CD4-positive, alpha-beta T cell treated with Interleukin-17A for 1 hour (primary cell): ENCODE data around the gene PDPR.
"Not testable (repeated sequence)": the region's sequence is repeated elsewhere in the genome, so short reads cannot be mapped to it uniquely, and the experiment has no call there.

Experiments
- DNase-seq: peaks from one replicate; pipeline ENCODE4 v3.0.0-alpha.2; 2020

The PDPR gene

GRCh38 chr16:70166688-70167087 is 52.6 kb downstream of the PDPR start:
- not testable (repeated sequence) for DNase-seq

DNA sequence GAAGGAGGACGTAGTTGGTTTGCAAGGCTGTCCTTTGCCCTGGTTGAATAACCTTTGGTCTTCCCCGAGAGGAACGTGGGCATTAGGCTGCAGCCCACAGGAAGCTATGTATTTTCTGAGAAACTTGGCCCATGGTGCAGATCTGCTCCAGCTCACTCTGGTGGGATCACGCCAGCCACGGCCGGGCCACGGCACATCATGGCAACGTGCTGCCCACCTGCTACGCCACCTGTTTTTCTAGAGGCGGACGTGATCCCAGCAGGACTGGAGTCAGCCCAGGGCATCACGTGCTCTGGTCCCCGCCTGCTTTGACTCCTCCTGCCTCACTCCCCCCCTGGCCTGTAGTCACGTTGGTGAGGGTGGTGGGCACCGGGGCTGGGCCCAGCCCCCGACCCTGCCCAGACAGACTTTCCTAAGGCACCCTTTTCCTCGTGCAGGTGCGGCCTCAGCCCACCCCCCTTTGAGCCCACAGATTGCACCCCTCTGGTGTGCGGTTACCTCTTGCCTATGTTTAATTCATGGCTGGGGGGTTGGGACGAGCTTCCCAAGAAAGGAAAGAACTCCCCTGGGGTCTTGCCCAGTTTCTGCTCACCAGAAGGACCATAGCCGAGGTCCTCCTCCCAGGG is 59.2 kb downstream of the PDPR start, which contains the start of gene CLEC18C:
TSS of gene CLEC18C (plus strand) at position 576 of the 626 bp plus-strand sequence. CDS start 492 bp downstream, outside the sequence.
- not testable (repeated sequence) for DNase-seq

DNA sequence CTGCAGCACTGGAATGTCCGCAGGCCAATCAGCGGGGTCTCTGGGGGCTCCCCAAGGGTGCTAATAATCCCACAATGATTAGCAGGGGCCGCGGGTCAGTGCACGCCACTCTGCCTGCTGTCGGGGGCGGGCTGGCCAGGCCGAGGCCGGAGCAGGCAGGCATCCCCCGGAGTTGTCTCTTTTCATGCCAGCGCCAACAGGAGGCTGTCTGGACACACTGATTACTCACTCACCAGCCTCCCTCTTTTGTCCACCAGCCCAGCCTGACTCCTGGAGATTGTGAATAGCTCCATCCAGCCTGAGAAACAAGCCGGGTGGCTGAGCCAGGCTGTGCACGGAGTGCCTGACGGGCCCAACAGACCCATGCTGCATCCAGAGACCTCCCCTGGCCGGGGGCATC is 59.8 kb downstream of the PDPR start:
- DNase-seq = not testable (repeated sequence)

DNA sequence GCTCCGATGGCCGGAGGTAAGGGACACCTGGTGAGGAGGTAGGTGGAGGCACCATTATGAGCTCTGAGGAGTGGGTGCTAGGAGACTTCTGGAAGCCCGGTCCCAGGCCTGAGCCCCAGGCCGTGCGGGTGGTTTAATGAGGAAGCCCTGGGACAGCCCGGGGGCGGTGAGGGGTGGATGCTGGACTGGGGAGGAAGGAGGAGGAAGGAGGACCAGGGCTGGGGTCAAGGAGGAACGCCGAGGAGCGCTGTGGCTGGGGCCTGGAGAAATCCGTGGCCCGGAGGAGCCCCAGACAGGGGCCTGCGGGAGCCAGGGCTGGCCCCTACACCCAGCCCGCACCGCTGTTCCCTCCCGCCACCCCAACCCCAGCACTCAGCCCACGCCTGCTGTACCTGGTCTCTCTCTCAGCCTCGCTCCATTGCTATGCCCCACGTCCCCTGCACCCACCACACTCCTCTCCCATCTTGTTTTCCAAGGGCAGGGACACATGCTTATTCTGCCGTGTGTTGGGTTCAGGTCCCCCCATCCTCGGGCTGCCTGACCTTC is 60.3 kb downstream of the PDPR start:
- not testable (repeated sequence) for DNase-seq

- not testable (repeated sequence) for DNase-seq
These were observed 73.9 kb downstream of the PDPR start for GRCh38 chr16:70187858-70188607.

GRCh38 chr16:70188608-70188915 is 74.4 kb downstream of the PDPR start:
- not testable (repeated sequence) for DNase-seq

- DNase-seq = not testable (repeated sequence)
These were observed 76.4 kb downstream of the PDPR start for GRCh38 chr16:70190574-70190973.

DNA sequence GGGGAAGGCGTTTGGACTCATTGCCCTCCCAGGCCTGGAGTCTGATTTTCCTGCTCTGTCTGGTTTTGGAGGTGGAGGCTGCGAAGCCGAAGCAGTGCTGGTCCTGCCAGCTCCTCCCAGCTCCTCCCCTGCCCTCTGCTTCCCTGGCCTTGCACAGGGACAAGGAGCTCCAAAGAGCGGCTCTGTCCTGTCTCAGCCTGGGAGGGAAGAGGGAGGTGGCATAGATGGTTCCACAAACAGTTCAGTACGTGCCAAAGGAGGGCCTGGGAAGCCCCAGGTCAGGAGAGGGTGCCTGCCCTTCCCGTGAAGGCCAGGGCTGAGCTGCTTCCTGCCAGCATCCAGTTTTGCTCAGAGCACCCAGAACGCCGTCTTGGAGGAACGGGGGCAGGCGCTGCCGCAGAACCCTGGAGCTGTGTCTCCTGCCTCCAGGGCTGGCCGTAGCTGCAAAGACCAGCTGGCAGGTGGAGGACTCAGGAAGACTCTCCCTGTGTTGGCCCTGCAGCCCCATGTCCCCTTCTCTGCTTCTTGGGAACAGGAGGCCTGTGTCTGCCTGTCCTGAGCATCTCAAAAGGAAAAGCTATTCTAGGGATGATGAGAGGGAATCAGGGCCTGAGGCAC is 82.7 kb downstream of the PDPR start:
- not testable (repeated sequence) for DNase-seq

DNA sequence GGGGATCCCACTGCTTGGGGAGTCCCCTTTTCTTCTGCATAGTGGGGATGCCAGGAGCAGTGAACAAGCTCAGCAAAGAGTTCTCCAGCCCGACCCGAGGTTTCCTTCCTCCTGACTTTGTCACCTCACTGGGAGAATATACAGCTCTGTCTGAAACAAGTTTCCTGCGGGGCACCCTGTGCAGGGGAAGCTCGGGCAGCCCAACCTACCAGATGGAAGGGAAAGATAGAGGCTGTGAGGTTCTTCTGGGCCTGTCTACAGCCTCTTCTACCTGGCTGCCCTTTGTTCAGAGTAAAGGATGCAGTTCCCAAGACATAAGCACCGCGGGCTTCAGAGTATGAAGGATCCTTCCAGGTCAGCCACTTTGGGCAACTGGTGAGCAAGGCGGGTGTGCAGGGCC is 83.5 kb downstream of the PDPR start:
- DNase-seq = not testable (repeated sequence)

DNA sequence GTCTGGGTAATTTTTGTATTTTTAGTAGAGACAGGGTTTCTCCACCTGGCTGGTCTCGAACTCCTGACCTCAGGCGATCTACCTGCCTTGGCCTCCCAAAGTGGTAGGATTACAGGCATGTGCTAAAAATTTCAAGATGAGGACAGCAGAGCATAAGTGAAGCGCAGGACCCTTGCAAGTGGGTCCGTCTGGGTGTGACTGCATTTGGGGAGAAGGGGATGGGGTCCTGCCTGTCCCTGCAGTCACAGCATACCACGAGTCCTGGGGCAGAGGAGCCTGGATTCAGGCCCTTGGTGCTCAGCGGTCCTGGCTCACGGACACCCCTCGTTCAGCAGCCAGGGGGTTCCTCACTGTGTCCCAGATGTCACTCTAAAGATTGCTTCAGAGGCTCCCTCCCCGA is 84.1 kb downstream of the PDPR start:
- DNase-seq = not testable (repeated sequence)

GRCh38 chr16:70198666-70199065 is 84.5 kb downstream of the PDPR start:
- DNase-seq = not testable (repeated sequence)

DNA sequence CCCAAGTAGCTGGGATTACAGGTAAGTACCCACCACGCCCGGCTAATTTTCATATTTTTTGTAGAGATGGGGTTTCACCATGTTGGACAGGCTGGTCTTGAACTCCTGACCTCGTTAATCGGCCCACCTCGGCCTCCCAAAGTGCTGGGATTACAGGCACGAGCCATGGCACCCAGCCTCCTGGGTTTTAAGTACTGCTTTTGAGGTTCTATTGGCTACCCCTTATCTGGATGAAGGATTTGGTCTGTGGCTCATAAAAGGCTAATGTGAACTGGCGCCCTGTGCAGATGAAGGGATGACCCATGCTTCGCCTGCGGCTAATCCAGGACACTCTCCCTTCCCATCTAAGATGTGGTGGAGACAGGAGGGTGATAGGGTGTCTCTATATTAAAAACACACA is 85.0 kb downstream of the PDPR start:
- not testable (repeated sequence) for DNase-seq

DNA sequence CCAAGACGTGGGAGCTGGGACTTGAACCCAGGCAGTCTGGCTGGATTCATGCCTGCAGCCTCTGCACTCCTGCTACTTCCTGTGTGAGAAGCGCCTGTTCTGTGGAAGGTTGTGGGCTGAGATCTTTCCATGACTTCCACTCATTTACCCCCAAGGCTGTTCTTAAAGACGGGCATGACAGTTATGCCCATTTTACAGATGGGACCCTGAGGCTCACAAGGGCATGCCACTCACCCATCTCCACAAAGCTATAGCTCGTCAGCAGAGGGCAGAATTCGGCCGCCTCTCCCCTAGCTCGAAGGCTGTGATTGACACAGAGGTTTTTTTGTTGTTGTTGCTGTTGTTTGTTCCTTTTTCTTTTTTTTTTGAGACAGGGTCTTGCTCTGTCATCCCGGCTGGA is 85.9 kb downstream of the PDPR start:
- DNase-seq = not testable (repeated sequence)

DNA sequence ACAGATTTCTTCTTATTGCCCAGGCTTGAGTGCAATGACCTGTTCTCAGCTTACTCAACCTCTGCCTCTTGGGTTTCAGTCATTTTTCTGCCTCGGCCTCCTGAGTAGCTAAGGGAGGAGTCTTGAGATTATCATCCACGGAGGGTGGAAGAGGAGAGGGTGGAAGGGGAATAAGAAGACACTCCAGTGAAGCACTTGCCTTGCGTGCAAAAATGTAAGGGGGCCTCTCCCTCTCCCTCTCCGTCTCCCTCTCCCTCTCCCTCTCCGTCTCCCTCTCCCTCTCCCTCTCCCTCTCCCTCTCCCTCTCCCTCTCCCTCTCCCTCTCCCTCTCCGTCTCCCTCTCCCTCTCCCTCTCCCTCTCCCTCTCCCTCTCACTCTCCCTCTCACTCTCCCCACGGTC is 89.4 kb downstream of the PDPR start:
- not testable (repeated sequence) for DNase-seq

- DNase-seq = not testable (repeated sequence)
These were observed 89.9 kb downstream of the PDPR start for GRCh38 chr16:70204010-70204409.

DNA sequence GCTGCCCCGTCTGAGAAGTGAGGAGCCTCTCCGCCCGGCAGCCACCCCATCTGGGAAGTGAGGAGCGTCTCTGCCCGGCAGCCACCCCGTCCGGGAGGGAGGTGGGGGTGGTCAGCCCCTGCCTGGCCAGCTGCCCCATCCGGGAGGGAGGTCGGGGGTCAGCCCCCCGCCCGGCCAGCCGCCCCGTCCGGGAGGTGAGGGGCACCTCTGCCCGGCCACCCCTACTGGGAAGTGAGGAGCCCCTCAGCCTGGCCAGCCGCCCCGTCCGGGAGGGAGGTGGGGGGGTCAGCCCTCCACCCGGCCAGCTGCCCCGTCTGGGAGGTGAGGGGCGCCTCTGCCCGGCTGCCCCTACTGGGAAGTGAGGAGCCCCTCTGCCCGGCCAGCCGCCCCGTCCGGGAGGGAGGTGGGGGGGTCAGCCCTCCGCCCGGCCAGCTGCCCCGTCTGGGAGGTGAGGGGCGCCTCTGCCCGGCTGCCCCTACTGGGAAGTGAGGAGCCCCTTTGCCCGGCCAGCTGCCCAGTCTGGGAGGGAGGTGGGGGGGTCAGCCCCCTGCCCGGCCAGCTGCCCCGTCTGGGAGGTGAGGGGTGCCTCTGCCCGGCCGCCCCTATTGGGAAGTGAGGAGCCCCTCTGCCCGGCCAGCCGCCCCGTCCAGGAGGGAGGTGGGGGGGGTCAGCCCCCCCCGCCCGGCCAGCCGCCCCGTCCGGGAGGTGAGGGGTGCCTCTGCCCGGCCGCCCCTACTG is 90.7 kb downstream of the PDPR start:
- DNase-seq = not testable (repeated sequence)

DNA sequence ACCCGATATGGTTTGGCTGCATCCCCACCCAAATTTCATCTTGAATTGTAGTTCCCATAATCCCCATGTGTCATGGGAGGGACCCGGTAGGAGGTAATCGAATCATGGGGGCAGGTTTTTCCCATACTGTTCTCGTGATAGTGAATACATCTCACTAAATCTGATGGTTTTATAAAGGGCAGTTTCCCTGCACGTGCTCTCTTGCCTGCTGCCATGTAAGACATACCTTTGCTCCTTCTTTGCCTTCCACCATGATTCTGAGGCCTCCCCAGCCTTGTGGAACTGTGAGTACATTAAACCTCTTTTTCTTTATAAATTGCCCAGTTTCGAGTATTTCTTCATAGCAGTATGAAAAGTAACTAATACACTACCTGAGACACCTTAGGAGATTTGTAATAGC is 92.2 kb downstream of the PDPR start:
- DNase-seq = not testable (repeated sequence)
